HG03196 (cell line): Measurements from ENCODE around the gene SLC4A3.
A peak's percentile ranks its signal among the peaks of the same experiment; 100 is the strongest.
"Not testable (repeated sequence)": the region's sequence is repeated elsewhere in the genome, so short reads cannot be mapped to it uniquely, and the experiment has no call there.

Experiments
- ATAC-seq: cut with Tn5 transposase; IDR thresholded peaks from one replicate; pipeline ENCODE4 v1.9.1; 2021; ENCODE audit not compliant: unreplicated experiment

SLC4A3 gene

GRCh38 chr2:219676586-219676985 lies 49.2 kb downstream of the SLC4A3 start:
- ATAC-seq: no peak

- no peak for ATAC-seq
Measured at GRCh38 chr2:219679041-219679440, 51.6 kb downstream of the SLC4A3 start.

DNA sequence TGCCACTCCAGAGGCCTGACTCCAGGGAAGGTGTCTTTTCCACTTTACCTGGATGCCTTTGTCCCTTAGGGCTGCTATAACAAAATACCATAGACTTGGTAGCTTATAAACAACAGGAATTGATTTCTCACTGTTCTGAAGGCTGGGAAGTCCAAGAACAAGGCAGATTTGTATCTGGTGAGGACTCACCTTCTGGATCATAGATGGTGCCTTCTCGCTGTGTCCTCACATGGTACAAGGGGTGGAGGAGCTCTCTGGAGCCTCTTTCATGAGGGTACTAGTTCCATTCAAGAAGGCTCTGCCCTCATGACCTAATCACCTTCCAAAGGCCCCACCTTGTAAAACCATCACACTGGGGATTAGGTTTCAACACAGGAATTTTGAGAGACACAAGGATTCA lies 52.1 kb downstream of the SLC4A3 start:
- ATAC-seq: no peak

DNA sequence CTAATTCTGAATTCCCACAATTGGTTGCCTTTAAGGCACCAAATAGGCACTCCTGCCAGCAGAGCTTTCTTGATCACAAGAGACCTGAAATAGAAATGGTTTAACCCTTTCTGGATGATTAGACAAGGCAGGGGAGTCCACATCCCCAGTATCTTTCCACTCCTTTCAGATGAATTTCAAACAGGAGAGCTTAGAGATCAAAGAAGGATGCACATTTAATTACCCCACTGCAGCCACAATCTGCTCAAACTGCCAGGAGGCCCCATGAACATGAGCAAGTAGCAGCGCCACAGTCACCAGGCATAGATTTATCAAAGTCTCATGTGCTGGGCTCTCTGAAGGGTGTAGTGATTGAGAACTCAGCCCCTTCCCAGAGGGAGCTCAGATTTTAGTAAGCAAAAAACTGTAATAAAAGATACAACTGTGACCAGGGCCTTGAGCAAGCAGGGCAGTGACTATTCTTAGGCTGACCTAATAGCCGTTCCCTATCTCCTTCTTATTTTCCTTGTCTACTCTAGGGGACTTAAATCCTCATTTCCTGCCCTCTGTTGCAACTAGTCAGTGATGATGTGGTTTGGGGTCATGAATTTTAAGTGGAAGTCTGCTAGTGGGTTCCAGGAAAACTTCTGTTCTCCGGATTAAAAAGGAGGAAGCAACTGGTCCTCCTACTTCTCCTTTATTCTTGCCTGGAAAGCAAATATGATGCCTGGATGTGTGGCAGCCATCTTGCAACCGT lies 53.7 kb downstream of the SLC4A3 start:
- ATAC-seq: no peak

DNA sequence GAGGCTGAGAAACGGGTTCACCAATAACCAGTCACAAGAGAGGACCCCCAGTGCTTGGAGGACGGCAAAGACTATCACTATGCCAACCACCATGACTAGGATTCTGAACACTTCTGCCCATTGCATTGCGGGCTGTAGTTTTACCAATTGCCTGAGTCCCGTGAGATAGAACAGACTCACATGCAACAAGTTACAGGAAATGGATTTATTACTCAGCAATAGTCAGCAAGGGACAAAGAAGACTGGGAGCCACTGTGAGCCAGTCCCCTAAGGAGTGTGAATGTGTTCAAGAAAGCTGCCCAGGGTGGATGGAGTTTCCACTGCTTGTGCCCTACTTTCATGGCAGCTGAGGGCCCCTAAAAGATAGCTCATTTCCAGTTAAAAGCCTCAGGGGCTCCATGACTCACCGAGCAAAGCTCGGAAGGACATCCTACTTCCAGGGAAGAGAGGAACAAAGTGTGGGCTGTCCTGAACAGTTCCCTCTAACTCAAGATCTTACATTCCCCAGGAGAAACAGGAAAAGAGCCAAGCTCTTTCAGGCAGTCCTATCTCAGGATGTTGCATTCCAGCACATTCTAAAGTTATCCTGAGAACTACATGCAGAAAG lies 54.4 kb downstream of the SLC4A3 start:
- no peak for ATAC-seq

- ATAC-seq: not testable (repeated sequence)
Measured at GRCh38 chr2:219683474-219683873, 56.0 kb downstream of the SLC4A3 start.

DNA sequence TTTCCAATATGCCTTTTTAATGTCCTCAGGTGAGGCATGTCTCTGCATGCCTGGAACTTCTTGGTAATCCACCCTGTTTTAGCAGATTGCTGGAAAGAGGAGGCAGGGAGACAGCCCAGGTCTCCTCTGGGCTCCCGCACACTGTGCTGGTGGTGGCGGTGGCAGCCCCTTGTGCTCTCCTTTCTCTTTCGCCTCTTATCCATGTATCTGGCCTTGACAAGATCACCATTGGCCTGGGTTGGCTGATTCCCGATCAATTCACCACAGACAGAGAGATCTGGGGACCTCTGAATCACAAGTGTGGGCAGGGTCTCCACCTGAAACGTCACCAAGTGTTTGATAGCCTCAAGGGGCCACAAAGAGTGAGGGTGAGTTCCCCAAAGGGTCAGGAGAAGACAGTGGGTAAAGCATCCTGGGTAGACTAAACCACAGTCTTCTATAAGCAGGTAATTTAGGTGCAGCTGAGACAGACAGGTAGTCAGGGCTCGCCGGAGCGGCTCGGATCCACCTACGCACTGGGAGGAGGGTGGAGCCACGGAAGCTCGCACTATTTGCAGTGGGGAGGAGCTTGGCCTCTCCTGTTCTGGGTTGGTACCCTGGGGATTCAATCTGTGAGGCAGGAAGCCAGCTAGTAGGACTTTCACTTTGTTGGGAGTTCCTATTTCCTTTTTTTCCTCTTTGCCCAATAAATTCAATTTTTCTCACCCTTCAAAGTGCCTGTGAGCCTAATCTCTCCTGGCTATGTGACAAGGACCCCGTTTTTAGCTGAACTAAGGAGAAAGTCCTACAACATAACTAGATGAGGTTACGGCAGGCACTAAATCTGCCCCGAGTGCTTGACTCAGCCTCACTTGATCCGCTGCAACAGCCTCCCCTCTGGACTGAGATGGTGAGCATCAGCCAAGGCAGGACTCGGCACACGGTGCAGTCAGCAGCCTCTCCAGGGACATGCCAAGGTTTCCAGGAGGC lies 57.6 kb downstream of the SLC4A3 start:
- peak; percentile 96 for ATAC-seq

GRCh38 chr2:219687272-219687671 lies 59.8 kb downstream of the SLC4A3 start:
- no peak for ATAC-seq

GRCh38 chr2:219687882-219688559 lies 60.6 kb downstream of the SLC4A3 start:
- ATAC-seq: no peak

DNA sequence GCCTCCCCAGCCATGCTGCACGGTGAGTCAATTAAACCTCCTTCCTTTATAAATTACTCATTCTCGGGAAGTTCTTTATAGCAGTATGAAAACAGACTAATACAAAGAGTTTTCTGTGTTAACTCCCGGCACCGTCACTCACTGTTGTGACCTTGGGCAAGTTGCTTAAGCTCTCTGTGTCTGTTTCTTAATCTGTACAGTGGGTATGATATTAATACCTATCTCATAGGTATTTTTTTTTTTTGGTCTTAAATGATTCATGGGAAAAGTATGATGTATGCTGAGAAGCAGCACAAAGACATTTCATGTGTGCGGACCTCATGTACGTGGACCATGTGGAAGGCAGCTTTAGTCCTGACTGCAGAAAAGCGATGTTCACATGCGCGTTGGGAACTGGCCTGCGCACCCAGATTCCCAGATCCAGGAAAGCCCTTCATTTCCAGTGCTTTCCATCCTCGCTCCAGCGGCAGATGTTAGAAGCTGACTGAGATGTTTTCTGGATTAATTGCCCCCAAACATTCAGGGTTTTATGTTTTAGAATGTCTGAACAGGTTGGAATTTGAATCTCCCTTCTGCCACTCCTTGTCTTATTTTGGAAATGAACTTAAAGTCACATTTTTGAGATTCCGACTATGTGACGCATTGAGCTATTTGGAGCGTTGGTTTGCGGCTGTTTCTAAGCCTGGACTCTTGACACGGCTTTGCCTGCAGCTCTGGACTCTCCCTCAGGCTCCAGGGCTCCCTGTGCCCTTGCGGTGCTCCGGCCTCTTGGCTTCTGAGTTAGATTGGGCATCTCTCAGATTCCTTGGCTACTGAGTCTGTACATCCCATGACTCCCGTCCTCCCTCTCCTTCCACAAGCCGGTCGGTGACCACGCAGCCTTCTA lies 61.4 kb downstream of the SLC4A3 start:
- ATAC-seq: no peak

DNA sequence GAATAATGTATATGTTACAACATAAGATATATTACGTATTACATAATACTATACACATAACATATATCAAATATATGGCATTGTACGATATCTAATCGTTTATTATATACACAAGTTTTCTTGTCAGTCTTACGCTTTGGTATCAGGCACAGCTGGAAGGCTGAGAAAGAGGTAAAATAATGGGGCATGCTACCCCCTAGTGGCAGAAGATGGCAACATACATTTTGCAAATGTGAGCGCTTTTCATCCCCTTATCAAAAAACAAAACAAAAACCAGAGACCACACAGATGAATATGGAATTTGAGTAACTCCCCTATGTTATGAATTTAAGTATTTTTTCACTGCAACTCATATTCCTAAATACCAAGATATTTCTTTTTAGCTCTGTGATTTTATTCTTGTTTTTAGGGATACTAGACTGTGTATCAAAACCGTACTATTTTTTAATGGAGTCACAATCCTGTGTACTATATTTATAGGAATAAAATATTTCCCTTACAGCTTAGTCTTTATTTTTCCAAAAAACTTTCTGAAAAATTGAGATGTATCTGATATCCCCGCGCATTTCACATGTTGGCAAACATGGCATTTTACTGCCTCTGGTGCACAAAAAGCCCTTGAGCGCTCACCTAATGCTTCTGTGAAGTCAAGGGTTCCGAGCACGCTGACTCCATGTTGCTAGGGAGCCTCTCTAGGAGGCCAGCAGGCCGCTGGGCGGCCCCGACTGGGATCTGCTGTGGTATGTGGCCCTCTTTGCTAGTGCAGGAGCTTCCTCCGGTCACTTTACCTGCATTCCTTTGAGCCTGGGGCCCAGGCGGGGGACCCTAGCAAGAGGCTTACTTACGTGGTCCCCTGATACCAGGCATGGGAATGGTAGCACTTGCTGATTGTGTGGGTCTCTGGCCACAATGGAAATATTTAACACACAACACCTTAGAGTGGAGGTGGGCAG lies 62.5 kb downstream of the SLC4A3 start:
- ATAC-seq: no peak

DNA sequence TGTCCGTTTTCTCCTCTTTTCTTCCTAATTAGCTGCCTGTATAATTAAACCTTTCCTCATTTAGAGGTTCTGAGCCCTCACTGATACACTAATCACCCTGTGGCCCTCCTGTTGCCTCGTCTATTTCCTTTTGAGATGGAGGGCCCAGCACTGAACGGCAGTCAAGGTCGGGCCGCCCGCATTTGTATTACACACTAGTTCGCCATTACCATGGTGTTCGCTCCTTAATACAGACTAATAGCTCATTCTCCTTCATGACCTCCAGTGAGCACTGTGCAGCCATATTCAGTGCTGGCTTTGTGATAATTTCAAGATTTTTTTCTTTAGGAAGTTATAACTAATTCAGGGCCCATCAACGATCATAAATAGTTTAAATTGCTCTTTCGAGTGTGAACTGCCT lies 64.1 kb downstream of the SLC4A3 start:
- no peak for ATAC-seq
